Endothelial cell of umbilical vein (primary cell): Measurements from ENCODE around the gene RNPEP.

ENCODE experiments used
- EZH2 ChIP-seq: IDR thresholded peaks from 2 replicates; pipeline ENCODE4 v1.6.1; 2012; ENCODE audit warnings: borderline replicate concordance, low read depth, mild to moderate bottlenecking, moderate library complexity, low read length, inconsistent platforms; ENCODE audit not compliant: severe bottlenecking
- MYC ChIP-seq: IDR thresholded peaks from one replicate; pipeline ENCODE4 v1.6.1; 2011; ENCODE audit warnings: mild to moderate bottlenecking, low read depth, low read length
- POLR2A ChIP-seq: IDR thresholded peaks from 2 replicates; pipeline ENCODE4 v1.6.1; 2012; ENCODE audit warnings: low read depth, mild to moderate bottlenecking, control low read depth, low read length
- POLR2AphosphoS5 ChIP-seq: IDR thresholded peaks from 2 replicates; pipeline ENCODE4 v1.6.1; 2012; ENCODE audit warnings: low read depth, mild to moderate bottlenecking, control low read depth, low read length, moderate library complexity; ENCODE audit not compliant: insufficient read depth
- TF ChIP-seq, protein P1 (sequence below), 2 donors: IDR thresholded peaks; 1 replicate in 1 of 2; 2 replicates in 1 of 2; pipeline ENCODE4 v1.5.1; 2011; ENCODE audit warnings: low read length in 2 of 2, mild to moderate bottlenecking in 2 of 2, moderate library complexity in 2 of 2, control low read depth in 1 of 2, inconsistent platforms in 1 of 2, low read depth in 1 of 2; ENCODE audit not compliant: insufficient read depth in 1 of 2; ENCODE audit errors: extremely low read depth in 1 of 2
- TF ChIP-seq, protein P2 (sequence below): IDR thresholded peaks from 2 replicates; pipeline ENCODE4 v1.6.1; 2011; ENCODE audit not compliant: insufficient read depth, insufficient read length

DNA sequence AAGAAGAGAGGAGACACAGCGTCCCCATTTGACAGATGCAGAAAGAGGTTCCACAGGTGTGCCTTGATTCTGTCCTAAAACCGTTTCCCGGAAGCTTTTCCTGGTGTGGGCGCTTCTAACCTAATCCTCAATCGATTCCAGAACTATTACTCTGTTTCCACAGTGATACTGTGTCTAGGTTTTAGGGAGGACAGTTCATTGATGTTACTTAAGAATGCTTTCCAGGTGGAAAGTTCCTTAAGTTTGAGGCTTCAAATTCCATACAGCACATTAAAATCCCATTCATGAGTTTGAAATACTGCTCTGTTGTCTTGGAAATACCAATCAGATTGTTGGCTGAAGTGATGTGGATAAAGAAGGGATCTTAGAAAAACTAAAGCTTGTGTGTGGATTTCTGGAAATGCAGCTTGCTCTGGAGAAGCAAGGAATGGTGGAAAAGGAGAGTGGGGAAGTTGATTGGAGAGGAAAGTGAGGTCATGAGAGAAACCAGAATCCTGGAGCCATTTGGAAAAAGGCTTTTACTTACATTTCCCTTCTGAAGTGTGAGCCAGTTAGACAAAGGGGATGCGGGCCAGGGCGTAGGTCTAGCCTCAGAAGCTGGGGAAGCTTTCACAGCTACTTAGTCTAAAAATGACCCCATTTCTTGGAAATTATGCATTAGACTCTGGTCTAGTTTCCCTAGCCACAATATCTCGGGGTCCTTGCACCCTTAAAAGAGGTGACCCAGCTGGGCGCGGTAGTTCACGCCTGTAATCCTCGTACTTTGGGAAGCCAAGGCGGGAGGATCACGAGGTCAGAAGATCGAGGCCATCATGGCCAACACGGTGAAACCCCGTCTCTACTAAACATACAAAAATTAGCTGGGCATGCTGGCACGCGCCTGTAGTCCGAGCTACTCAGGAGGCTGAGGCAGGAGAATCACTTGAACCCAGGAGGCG lies 34.6 kb downstream of the RNPEP start:
- TF ChIP-seq EZH2 (no peak), POLR2AphosphoS5 (no peak), POLR2A (no peak), MYC (no peak)
- TF ChIP-seq, protein P1, sequence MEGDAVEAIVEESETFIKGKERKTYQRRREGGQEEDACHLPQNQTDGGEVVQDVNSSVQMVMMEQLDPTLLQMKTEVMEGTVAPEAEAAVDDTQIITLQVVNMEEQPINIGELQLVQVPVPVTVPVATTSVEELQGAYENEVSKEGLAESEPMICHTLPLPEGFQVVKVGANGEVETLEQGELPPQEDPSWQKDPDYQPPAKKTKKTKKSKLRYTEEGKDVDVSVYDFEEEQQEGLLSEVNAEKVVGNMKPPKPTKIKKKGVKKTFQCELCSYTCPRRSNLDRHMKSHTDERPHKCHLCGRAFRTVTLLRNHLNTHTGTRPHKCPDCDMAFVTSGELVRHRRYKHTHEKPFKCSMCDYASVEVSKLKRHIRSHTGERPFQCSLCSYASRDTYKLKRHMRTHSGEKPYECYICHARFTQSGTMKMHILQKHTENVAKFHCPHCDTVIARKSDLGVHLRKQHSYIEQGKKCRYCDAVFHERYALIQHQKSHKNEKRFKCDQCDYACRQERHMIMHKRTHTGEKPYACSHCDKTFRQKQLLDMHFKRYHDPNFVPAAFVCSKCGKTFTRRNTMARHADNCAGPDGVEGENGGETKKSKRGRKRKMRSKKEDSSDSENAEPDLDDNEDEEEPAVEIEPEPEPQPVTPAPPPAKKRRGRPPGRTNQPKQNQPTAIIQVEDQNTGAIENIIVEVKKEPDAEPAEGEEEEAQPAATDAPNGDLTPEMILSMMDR (IDR thresholded peaks at IDR 0.05; ENCODE audit: extremely low read depth in 1 of 2, insufficient read depth in 1 of 2, low read depth in 1 of 2, low read length in 2 of 2): no peak
- TF ChIP-seq, protein P2, sequence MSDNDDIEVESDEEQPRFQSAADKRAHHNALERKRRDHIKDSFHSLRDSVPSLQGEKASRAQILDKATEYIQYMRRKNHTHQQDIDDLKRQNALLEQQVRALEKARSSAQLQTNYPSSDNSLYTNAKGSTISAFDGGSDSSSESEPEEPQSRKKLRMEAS: no peak
